Osteoblast (primary cell): ENCODE results near the gene CXorf66. TPM values are rescaled to one million over a fixed set of nuclear protein-coding genes. Genes with fewer than 3 reads are reported as not detected.

Source experiments
- DNase-seq: peaks from one replicate; pipeline ENCODE4 v3.0.0; 2011; ENCODE audit warnings: low spot score, mixed read lengths; ENCODE audit not compliant: insufficient read length; ENCODE audit errors: missing footprints
- H2AFZ ChIP-seq: 2 replicates; pipeline ENCODE4 v1.6.0; 2011; ENCODE audit warnings: mild to moderate bottlenecking, low read length
- H3K27ac ChIP-seq: 2 replicates; pipeline ENCODE4 v1.5.1; 2011; ENCODE audit warnings: mild to moderate bottlenecking, low read depth, low read length, moderate library complexity
- H3K27me3 ChIP-seq: 2 replicates; pipeline ENCODE4 v1.6.0; 2012; ENCODE audit warnings: mild to moderate bottlenecking, control low read depth, inconsistent platforms, low read length, moderate library complexity; ENCODE audit not compliant: insufficient read depth
- H3K36me3 ChIP-seq: 2 replicates; pipeline ENCODE4 v1.5.1; 2011; ENCODE audit warnings: mild to moderate bottlenecking, low read length, control low read depth, moderate library complexity; ENCODE audit not compliant: insufficient read depth
- H3K4me1 ChIP-seq: 2 replicates; pipeline ENCODE4 v1.5.1; 2011; ENCODE audit warnings: mild to moderate bottlenecking, low read length, control low read depth, moderate library complexity; ENCODE audit not compliant: insufficient read depth
- H3K4me2 ChIP-seq: 2 replicates; pipeline ENCODE4 v1.6.0; 2011; ENCODE audit warnings: mild to moderate bottlenecking, low read length; ENCODE audit not compliant: insufficient read depth
- H3K4me3 ChIP-seq: fragments of 200-600 bp; sonication (generic); 3 replicates; pipeline ENCODE4 v1.5.1; 2012; ENCODE audit warnings: mild to moderate bottlenecking, low read length, inconsistent platforms; ENCODE audit not compliant: insufficient read depth
- H3K79me2 ChIP-seq: 2 replicates; pipeline ENCODE4 v1.6.0; 2012; ENCODE audit warnings: mild to moderate bottlenecking, low read length, control low read depth, inconsistent platforms; ENCODE audit not compliant: insufficient read depth
- H3K9me3 ChIP-seq: 2 replicates; pipeline ENCODE4 v1.5.1; 2011; ENCODE audit warnings: low read depth, low read length, control low read depth
- H4K20me1 ChIP-seq: 2 replicates; pipeline ENCODE4 v1.6.0; 2012; ENCODE audit warnings: mild to moderate bottlenecking, low read length, control low read depth; ENCODE audit not compliant: insufficient read depth
- CTCF ChIP-seq: IDR thresholded peaks from 2 replicates; pipeline ENCODE4 v1.5.1; 2011; ENCODE audit warnings: mild to moderate bottlenecking, low read depth, low read length, moderate library complexity; ENCODE audit errors: extremely low read depth
- total RNA-seq: library from RNA; depleted of rRNA; stranded (reverse); fragments of >200 nt; gene quantifications from 2 replicates; pipeline ENCODE4 v1.2.3, GENCODE V29; 2012

CXorf66 gene
- total RNA-seq, 1 donor = not detected

- Histone ChIP-seq H4K20me1 (no peaks in the 10 kb centered on the region), H3K79me2 (peaks cover 38% of the 10 kb centered on the region), H3K4me1 (peaks cover 5% of the 10 kb centered on the region), H2AFZ (no peak overlapping the region), H3K4me2 (peak overlapping the region; percentile 80), H3K4me3 (peak overlapping the region; percentile 80), H3K27ac (peak overlapping the region; percentile 66), H3K9me3 (no peaks in the 10 kb centered on the region), H3K27me3 (no peaks in the 10 kb centered on the region), H3K36me3 (no peaks in the 10 kb centered on the region)
- no peak for TF ChIP-seq CTCF
- peak; percentile 86 for DNase-seq
Measured at GRCh38 chrX:139932073-139932900, 33.0 kb downstream of the CXorf66 start.

- H3K36me3 ChIP-seq = no peaks in the 10 kb centered on the region
- no peaks in the 10 kb centered on the region for H4K20me1 ChIP-seq
- peaks cover 43% of the 10 kb centered on the region for H3K79me2 ChIP-seq
- no peak overlapping the region for H2AFZ ChIP-seq
- no peaks in the 10 kb centered on the region for H3K9me3 ChIP-seq
- peak overlapping the region; percentile 80 for H3K4me3 ChIP-seq
- DNase-seq = no peak
- peak overlapping the region; percentile 80 for H3K4me2 ChIP-seq
- H3K27ac ChIP-seq = peak overlapping the region; percentile 51
- no peak for TF ChIP-seq CTCF
- no peaks in the 10 kb centered on the region for H3K27me3 ChIP-seq
- peaks cover 5% of the 10 kb centered on the region for H3K4me1 ChIP-seq
Measured at GRCh38 chrX:139931646-139932072, 33.7 kb downstream of the CXorf66 start.

- Histone ChIP-seq H4K20me1 (no peaks in the 10 kb centered on the region), H3K36me3 (no peaks in the 10 kb centered on the region), H2AFZ (peak overlapping the region; percentile 41), H3K79me2 (peaks cover 49% of the 10 kb centered on the region), H3K27me3 (no peaks in the 10 kb centered on the region), H3K9me3 (no peaks in the 10 kb centered on the region), H3K27ac (peak overlapping the region; percentile 51), H3K4me1 (peaks cover 5% of the 10 kb centered on the region), H3K4me2 (peak overlapping the region; percentile 80), H3K4me3 (peak overlapping the region; percentile 80)
- no peak for TF ChIP-seq CTCF
- DNase-seq = peak; percentile 80
Measured at GRCh38 chrX:139930916-139931645, 34.2 kb downstream of the CXorf66 start.

- no peak for TF ChIP-seq CTCF
- Histone ChIP-seq H3K27ac (no peak overlapping the region), H4K20me1 (no peaks in the 10 kb centered on the region), H3K36me3 (no peaks in the 10 kb centered on the region), H3K27me3 (no peaks in the 10 kb centered on the region), H3K79me2 (peaks cover 56% of the 10 kb centered on the region), H3K4me1 (peaks cover 5% of the 10 kb centered on the region), H3K9me3 (no peaks in the 10 kb centered on the region), H2AFZ (no peak overlapping the region), H3K4me2 (peak overlapping the region; percentile 80), H3K4me3 (peak overlapping the region; percentile 80)
- DNase-seq = no peak
Measured at GRCh38 chrX:139930401-139930800, 34.9 kb downstream of the CXorf66 start.
